ENCODE results near the gene PRKAR2A.
"Not testable (repeated sequence)": the region's sequence is repeated elsewhere in the genome, so short reads cannot be mapped to it uniquely, and the experiment has no call there.

PRKAR2A gene

GRCh38 chr3:48782046-48782445, 65.6 kb downstream of the PRKAR2A start:
- Mint-ChIP-seq H3K27ac (no peak overlapping the region), H3K4me1 (no peaks in the 10 kb centered on the region), H3K9me3 (no peaks in the 10 kb centered on the region), H3K4me3 (no peak overlapping the region), H3K36me3 (peaks cover 23% of the 10 kb centered on the region), H3K27me3 (no peaks in the 10 kb centered on the region)
- no peak for DNase-seq (ENCODE audit: low spot score in 2 of 2)
- ATAC-seq (ENCODE audit: low read depth) = no peak

- DNase-seq (ENCODE audit: low spot score in 2 of 2); H3K9me3 Mint-ChIP-seq; H3K27ac Mint-ChIP-seq; H3K4me1 Mint-ChIP-seq; H3K27me3 Mint-ChIP-seq; H3K4me3 Mint-ChIP-seq; ATAC-seq (ENCODE audit: low read depth): not testable (repeated sequence)
- peaks cover 27% of the 10 kb centered on the region for H3K36me3 Mint-ChIP-seq
These were observed 69.1 kb downstream of the PRKAR2A start for GRCh38 chr3:48778565-48778964.

DNA sequence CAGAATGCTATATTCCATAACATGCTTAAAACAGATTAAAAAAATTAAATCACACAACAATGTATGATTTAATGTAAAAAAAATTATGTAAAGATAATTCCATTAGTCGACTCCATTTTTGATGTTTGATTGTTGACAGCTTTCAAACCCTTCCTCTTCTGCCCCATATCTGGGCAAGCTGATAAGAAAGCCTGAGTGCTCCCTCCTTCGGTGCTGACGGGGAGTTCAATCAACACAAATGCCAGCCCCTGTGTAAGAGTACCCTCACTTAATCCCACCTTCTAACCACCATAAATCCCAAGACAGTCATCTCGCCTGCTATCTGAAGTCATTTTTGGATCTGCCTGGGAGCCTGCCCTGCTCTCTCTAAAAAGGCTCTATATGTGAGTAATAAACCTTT, 70.8 kb downstream of the PRKAR2A start:
- Mint-ChIP-seq H3K27ac (no peak overlapping the region), H3K4me1 (no peaks in the 10 kb centered on the region), H3K36me3 (peaks cover 27% of the 10 kb centered on the region), H3K4me3 (no peak overlapping the region), H3K27me3 (no peaks in the 10 kb centered on the region), H3K9me3 (no peaks in the 10 kb centered on the region)
- DNase-seq (ENCODE audit: low spot score in 2 of 2) = no peak
- ATAC-seq (ENCODE audit: low read depth) = no peak

DNA sequence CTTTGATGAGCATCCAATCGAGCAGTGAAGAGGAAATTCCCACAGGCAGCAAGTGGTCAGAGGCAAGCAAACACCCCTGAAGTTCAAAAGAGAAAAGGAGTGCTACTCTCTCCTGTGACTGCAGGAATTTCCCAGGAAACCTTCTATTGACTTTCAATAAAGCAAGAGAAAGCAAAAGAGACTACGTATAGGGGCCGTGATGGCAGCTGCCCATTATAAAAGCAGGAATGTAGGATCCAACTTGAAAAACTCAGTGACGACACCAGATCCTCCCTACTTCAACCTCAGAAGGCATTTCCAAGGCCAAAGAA, 77.5 kb downstream of the PRKAR2A start:
- ATAC-seq (ENCODE audit: low read depth) (no peak), DNase-seq (ENCODE audit: low spot score in 2 of 2) (no peak)
- Mint-ChIP-seq H3K27me3 (no peaks in the 10 kb centered on the region), H3K27ac (peak overlapping the region; percentile 1), H3K4me3 (no peak overlapping the region), H3K4me1 (no peaks in the 10 kb centered on the region), H3K36me3 (peaks cover 29% of the 10 kb centered on the region), H3K9me3 (no peaks in the 10 kb centered on the region)

- Mint-ChIP-seq H3K9me3 (no peaks in the 10 kb centered on the region), H3K27ac (no peak overlapping the region), H3K27me3 (no peaks in the 10 kb centered on the region), H3K4me1 (no peaks in the 10 kb centered on the region), H3K4me3 (no peak overlapping the region), H3K36me3 (peaks cover 24% of the 10 kb centered on the region)
- peak; percentile 37 for ATAC-seq (ENCODE audit: low read depth)
- DNase-seq (ENCODE audit: low spot score in 2 of 2) = no peak
These were observed 82.3 kb downstream of the PRKAR2A start for GRCh38 chr3:48765376-48765775.

DNA sequence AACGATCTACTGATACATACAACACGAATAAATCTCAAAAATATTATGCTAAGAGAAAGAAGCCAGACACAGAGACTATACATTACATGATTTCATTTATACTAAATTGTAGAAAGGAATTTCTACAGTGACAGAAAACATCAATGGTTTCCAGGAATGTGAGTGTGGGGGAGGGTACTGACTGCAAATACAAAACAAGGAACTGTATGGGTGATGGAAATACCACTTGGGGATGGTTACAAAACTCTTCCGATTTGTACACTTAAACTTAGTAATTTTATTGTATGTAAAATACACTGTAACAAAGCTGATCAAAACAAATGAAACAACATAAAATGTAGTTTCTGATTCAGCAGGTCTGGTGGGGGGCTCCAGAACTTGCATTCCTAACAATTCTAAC, 84.9 kb downstream of the PRKAR2A start:
- DNase-seq (ENCODE audit: low spot score in 2 of 2) = no peak
- Mint-ChIP-seq H3K27me3 (no peaks in the 10 kb centered on the region), H3K4me1 (no peaks in the 10 kb centered on the region)

GRCh38 chr3:48759991-48760540, 87.6 kb downstream of the PRKAR2A start:
- H3K4me3 Mint-ChIP-seq; H3K9me3 Mint-ChIP-seq; ATAC-seq (ENCODE audit: low read depth); H3K27ac Mint-ChIP-seq; H3K27me3 Mint-ChIP-seq; DNase-seq (ENCODE audit: low spot score in 2 of 2); H3K4me1 Mint-ChIP-seq: not testable (repeated sequence)
- H3K36me3 Mint-ChIP-seq = peaks cover 23% of the 10 kb centered on the region

More for the DNA sequence above, 84.9 kb downstream of the PRKAR2A start:
- no peak for ATAC-seq (ENCODE audit: low read depth)
- H3K36me3 Mint-ChIP-seq = peaks cover 24% of the 10 kb centered on the region
- peak overlapping the region; percentile 48 for H3K27ac Mint-ChIP-seq
- no peaks in the 10 kb centered on the region for H3K9me3 Mint-ChIP-seq
- H3K4me3 Mint-ChIP-seq = no peak overlapping the region

- not testable (repeated sequence) for H3K27ac Mint-ChIP-seq; H3K27me3 Mint-ChIP-seq; DNase-seq (ENCODE audit: low spot score in 2 of 2); H3K4me3 Mint-ChIP-seq; ATAC-seq (ENCODE audit: low read depth); H3K9me3 Mint-ChIP-seq; H3K4me1 Mint-ChIP-seq
- H3K36me3 Mint-ChIP-seq = peaks cover 18% of the 10 kb centered on the region
These were observed 88.1 kb downstream of the PRKAR2A start for GRCh38 chr3:48759531-48759930.

DNA sequence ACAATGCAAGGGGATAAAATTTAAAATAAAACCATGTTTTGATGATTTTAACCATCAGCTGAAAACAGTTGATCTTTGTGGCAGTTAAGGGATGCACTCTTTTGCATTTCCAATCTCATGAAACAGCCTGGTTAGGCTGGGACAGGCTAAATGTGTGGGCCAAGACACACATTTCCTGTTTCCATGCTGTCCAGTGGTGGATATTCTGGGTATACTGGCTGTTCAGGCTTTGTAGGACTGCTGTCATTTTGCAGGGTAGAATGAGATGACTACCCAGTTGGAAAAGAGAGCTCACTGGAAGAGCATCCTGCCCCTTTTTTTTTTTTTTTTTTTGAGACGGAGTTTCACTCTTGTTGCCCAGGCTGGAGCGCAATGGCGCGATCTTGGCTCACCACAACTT, 88.6 kb downstream of the PRKAR2A start:
- Mint-ChIP-seq H3K4me3 (no peak overlapping the region), H3K27ac (no peak overlapping the region), H3K4me1 (no peaks in the 10 kb centered on the region), H3K9me3 (no peaks in the 10 kb centered on the region), H3K36me3 (peaks cover 15% of the 10 kb centered on the region), H3K27me3 (no peaks in the 10 kb centered on the region)
- DNase-seq (ENCODE audit: low spot score in 2 of 2) = no peak
- no peak for ATAC-seq (ENCODE audit: low read depth)

DNA sequence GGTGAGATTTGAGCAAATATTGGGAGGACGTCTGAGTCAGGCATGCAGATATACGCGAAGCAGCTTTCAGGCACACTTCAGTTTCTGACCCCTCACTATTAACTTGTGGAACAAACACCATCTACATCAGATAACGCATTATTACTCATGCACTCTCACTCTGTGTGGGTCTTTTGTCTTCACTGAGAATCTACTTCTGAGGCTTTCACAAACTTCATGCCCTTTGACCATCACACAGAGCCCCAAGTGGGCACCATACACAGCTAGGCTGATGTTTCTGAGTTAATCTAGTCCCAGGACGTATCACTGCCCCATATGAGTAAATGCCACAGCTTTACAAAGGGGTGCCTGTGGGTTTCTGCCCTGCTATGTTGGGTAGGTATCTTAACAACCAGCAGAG, 91.0 kb downstream of the PRKAR2A start:
- no peak for ATAC-seq (ENCODE audit: low read depth)
- DNase-seq (ENCODE audit: low spot score in 2 of 2) = no peak
- Mint-ChIP-seq H3K9me3 (no peaks in the 10 kb centered on the region), H3K27me3 (no peaks in the 10 kb centered on the region), H3K27ac (no peak overlapping the region), H3K36me3 (peaks cover 14% of the 10 kb centered on the region), H3K4me3 (no peak overlapping the region), H3K4me1 (no peaks in the 10 kb centered on the region)

DNA sequence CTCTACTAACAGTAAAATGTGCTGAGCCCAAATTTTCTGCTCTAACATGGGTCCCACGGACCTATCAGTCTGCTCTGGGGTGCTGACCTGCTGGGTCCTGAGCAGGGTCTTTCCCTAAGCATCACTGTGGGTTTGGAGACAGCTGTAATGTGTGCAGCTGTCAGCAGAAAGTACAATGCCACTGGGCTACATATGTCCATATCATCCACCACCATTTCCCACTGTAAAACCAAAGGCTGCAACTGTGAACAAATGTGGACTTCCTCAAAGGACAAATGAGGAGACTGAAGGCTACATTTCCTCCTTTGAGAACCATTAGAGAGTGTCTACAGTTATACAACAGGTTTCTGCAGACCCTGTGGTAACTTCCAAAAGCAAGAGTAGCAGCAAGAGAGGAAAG, 96.8 kb downstream of the PRKAR2A start:
- Mint-ChIP-seq H3K9me3 (no peaks in the 10 kb centered on the region), H3K27me3 (no peaks in the 10 kb centered on the region), H3K36me3 (peaks cover 24% of the 10 kb centered on the region), H3K4me1 (no peaks in the 10 kb centered on the region), H3K4me3 (no peak overlapping the region), H3K27ac (no peak overlapping the region)
- ATAC-seq (ENCODE audit: low read depth) (no peak), DNase-seq (ENCODE audit: low spot score in 2 of 2) (no peak)

GRCh38 chr3:48748754-48749153, 98.9 kb downstream of the PRKAR2A start:
- Mint-ChIP-seq H3K36me3 (peaks cover 27% of the 10 kb centered on the region), H3K4me1 (no peaks in the 10 kb centered on the region), H3K27me3 (no peaks in the 10 kb centered on the region), H3K27ac (no peak overlapping the region), H3K4me3 (no peak overlapping the region), H3K9me3 (no peaks in the 10 kb centered on the region)
- DNase-seq (ENCODE audit: low spot score in 2 of 2) (no peak), ATAC-seq (ENCODE audit: low read depth) (no peak)

DNA sequence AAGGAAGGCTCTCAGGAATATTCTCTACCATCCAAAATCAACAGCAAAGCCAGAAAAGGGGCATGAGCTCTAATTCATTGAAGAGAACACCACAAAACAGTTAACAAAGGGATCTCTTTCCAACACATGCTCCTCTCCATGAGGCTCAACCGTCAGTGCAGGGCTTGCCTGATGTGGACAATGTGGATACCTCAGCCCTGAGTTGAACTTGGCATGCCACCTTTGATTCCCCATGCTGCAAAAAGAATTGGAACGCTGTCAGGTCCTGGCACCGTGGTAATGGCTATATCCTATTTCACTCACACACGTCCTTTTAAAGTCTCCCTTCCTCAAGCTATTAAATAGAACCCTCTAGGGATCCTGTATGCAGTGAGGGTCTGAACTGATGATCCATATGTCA, 100.0 kb downstream of the PRKAR2A start:
- no peak for ATAC-seq (ENCODE audit: low read depth)
- DNase-seq (ENCODE audit: low spot score in 2 of 2) = no peak
- Mint-ChIP-seq H3K4me3 (no peak overlapping the region), H3K4me1 (no peaks in the 10 kb centered on the region), H3K9me3 (no peaks in the 10 kb centered on the region), H3K36me3 (peaks cover 23% of the 10 kb centered on the region), H3K27ac (no peak overlapping the region), H3K27me3 (no peaks in the 10 kb centered on the region)

DNA sequence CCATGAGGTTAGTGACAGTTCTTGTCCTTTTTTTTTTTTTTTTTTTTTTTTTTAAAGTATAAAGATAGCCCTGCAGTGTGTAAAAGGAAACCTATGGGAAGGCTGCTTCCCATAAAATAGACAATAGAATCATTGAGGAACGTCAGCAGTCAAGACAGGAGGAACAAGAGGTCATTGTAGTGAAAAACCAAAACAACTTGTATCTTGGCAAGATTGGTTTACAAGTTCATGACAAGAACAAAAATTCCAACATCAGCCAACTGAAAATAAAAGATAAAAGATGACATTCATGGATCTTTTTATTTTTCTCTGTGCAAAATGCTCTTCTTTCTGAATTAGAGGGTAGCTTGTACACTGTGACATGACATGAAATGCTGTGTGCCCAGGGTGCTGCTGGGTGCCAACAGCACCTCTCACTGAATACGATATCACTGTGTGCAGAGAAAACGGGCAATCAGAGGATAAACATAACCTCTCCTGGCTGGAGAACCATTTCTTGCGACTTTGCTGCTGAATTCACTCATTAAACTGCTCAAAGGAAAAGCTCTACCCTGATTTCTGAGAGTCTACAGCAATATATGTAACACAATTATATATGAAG, 100.6 kb downstream of the PRKAR2A start:
- Mint-ChIP-seq H3K4me3 (no peak overlapping the region), H3K27ac (no peak overlapping the region), H3K27me3 (no peaks in the 10 kb centered on the region), H3K9me3 (no peaks in the 10 kb centered on the region), H3K4me1 (no peaks in the 10 kb centered on the region), H3K36me3 (peaks cover 23% of the 10 kb centered on the region)
- DNase-seq (ENCODE audit: low spot score in 2 of 2) = no peak
- no peak for ATAC-seq (ENCODE audit: low read depth)

GRCh38 chr3:48743773-48744172, 103.9 kb downstream of the PRKAR2A start:
- Mint-ChIP-seq H3K4me1 (peaks cover 2% of the 10 kb centered on the region), H3K36me3 (peaks cover 17% of the 10 kb centered on the region), H3K27me3 (no peaks in the 10 kb centered on the region), H3K4me3 (no peak overlapping the region), H3K27ac (no peak overlapping the region), H3K9me3 (no peaks in the 10 kb centered on the region)
- no peak for DNase-seq (ENCODE audit: low spot score in 2 of 2)
- ATAC-seq (ENCODE audit: low read depth) = no peak
